ENCODE measurements around the gene ADTRP. TPM values are rescaled to one million over a fixed set of nuclear protein-coding genes. Genes with fewer than 3 reads are reported as not detected.

The ADTRP gene
- total RNA-seq, 1 donor from 2014 or later: 5.3 TPM

GRCh38 chr6:11729076-11729475 is 49.5 kb downstream of the ADTRP start:
- Mint-ChIP-seq H3K27ac (peak overlapping the region; percentile 94), H3K4me3 (peak overlapping the region; percentile 82), H3K36me3 (ENCODE audit: low read depth) (peaks cover 17% of the 10 kb centered on the region), H3K4me1 (peaks cover 82% of the 10 kb centered on the region), H3K27me3 (no peaks in the 10 kb centered on the region), H3K9me3 (peaks cover 17% of the 10 kb centered on the region)
- peak; percentile 72 for DNase-seq
- intact Hi-C loops (cut with micrococcal nuclease): loop anchor here (1.0 to 5.0 kb wide), 2 partner anchors 15 to 62 kb away; no protein-coding TSS in a partner anchor

GRCh38 chr6:11727998-11728961 is 50.3 kb downstream of the ADTRP start:
- Mint-ChIP-seq H3K27ac (peak overlapping the region; percentile 94), H3K27me3 (no peaks in the 10 kb centered on the region), H3K4me3 (peak overlapping the region; percentile 82), H3K9me3 (peaks cover 13% of the 10 kb centered on the region), H3K4me1 (peaks cover 82% of the 10 kb centered on the region), H3K36me3 (ENCODE audit: low read depth) (peaks cover 14% of the 10 kb centered on the region)
- intact Hi-C loops (cut with micrococcal nuclease): loop anchor here (5.0 kb wide), 1 partner anchor 61 kb away; no protein-coding TSS in a partner anchor
- peak; percentile 68 for DNase-seq

GRCh38 chr6:11727346-11727997 is 51.1 kb downstream of the ADTRP start:
- Mint-ChIP-seq H3K4me1 (peaks cover 81% of the 10 kb centered on the region), H3K27me3 (no peaks in the 10 kb centered on the region), H3K36me3 (ENCODE audit: low read depth) (peaks cover 17% of the 10 kb centered on the region), H3K9me3 (peaks cover 9% of the 10 kb centered on the region), H3K4me3 (peak overlapping the region; percentile 82), H3K27ac (peak overlapping the region; percentile 94)
- DNase-seq: no peak
- intact Hi-C loops (cut with micrococcal nuclease): loop anchor here (5.0 kb wide), 1 partner anchor 60 kb away; no protein-coding TSS in a partner anchor

GRCh38 chr6:11724286-11724685 is 54.3 kb downstream of the ADTRP start:
- no peak for DNase-seq
- no peak overlapping the region for H3K4me3 Mint-ChIP-seq
- H3K4me1 Mint-ChIP-seq: peaks cover 61% of the 10 kb centered on the region
- H3K9me3 Mint-ChIP-seq: peaks cover 4% of the 10 kb centered on the region
- peaks cover 24% of the 10 kb centered on the region for H3K36me3 Mint-ChIP-seq (ENCODE audit: low read depth)
- H3K27me3 Mint-ChIP-seq: no peaks in the 10 kb centered on the region
- intact Hi-C loops (cut with micrococcal nuclease): no loop called here
- no peak overlapping the region for H3K27ac Mint-ChIP-seq

- Mint-ChIP-seq H3K4me3 (peak overlapping the region; percentile 68), H3K36me3 (ENCODE audit: low read depth) (peaks cover 28% of the 10 kb centered on the region), H3K27ac (peak overlapping the region; percentile 79), H3K4me1 (peaks cover 50% of the 10 kb centered on the region), H3K9me3 (peaks cover 4% of the 10 kb centered on the region), H3K27me3 (no peaks in the 10 kb centered on the region)
- intact Hi-C loops (cut with micrococcal nuclease): loop anchor here (1.0 kb wide), 1 partner anchor 9 kb away; no protein-coding TSS in a partner anchor
- no peak for DNase-seq
Observed at GRCh38 chr6:11722805-11723631, 55.6 kb downstream of the ADTRP start.

- Mint-ChIP-seq H3K9me3 (peaks cover 4% of the 10 kb centered on the region), H3K27ac (peak overlapping the region; percentile 8), H3K36me3 (ENCODE audit: low read depth) (peaks cover 28% of the 10 kb centered on the region), H3K4me1 (peaks cover 44% of the 10 kb centered on the region), H3K4me3 (no peak overlapping the region), H3K27me3 (no peaks in the 10 kb centered on the region)
- DNase-seq: no peak
- intact Hi-C loops (cut with micrococcal nuclease): no loop called here
Observed at GRCh38 chr6:11722220-11722619, 56.4 kb downstream of the ADTRP start.

GRCh38 chr6:11718463-11718862 is 60.1 kb downstream of the ADTRP start:
- no peak for DNase-seq
- H3K4me3 Mint-ChIP-seq: no peak overlapping the region
- peaks cover 46% of the 10 kb centered on the region for H3K4me1 Mint-ChIP-seq
- H3K9me3 Mint-ChIP-seq: peaks cover 4% of the 10 kb centered on the region
- H3K27me3 Mint-ChIP-seq: no peaks in the 10 kb centered on the region
- H3K36me3 Mint-ChIP-seq (ENCODE audit: low read depth): peaks cover 27% of the 10 kb centered on the region
- H3K27ac Mint-ChIP-seq: peak overlapping the region; percentile 31
- intact Hi-C loops (cut with micrococcal nuclease): loop anchor here (10.0 kb wide), 1 partner anchor 484 kb away; the partner anchor contains the start of gene NEDD9

GRCh38 chr6:11718031-11718430 is 60.6 kb downstream of the ADTRP start:
- Mint-ChIP-seq H3K27me3 (no peaks in the 10 kb centered on the region), H3K4me3 (no peak overlapping the region), H3K4me1 (peaks cover 46% of the 10 kb centered on the region), H3K27ac (peak overlapping the region; percentile 31), H3K36me3 (ENCODE audit: low read depth) (peaks cover 24% of the 10 kb centered on the region), H3K9me3 (peaks cover 4% of the 10 kb centered on the region)
- intact Hi-C loops (cut with micrococcal nuclease): loop anchor here (10.0 kb wide), 1 partner anchor 483 kb away; the partner anchor contains the start of gene NEDD9
- no peak for DNase-seq

- Mint-ChIP-seq H3K27me3 (no peaks in the 10 kb centered on the region), H3K36me3 (ENCODE audit: low read depth) (peaks cover 22% of the 10 kb centered on the region), H3K4me1 (peaks cover 66% of the 10 kb centered on the region), H3K27ac (peak overlapping the region; percentile 99), H3K9me3 (peaks cover 4% of the 10 kb centered on the region), H3K4me3 (peak overlapping the region; percentile 83)
- intact Hi-C loops (cut with micrococcal nuclease): loop anchor here (1.0 to 10.0 kb wide), 8 partner anchors 8 to 517 kb away; partner anchors contain the start of gene NEDD9
- no peak for DNase-seq
Observed at GRCh38 chr6:11714798-11715285, 63.8 kb downstream of the ADTRP start.

- peak overlapping the region; percentile 99 for H3K27ac Mint-ChIP-seq
- peaks cover 69% of the 10 kb centered on the region for H3K4me1 Mint-ChIP-seq
- peaks cover 7% of the 10 kb centered on the region for H3K9me3 Mint-ChIP-seq
- H3K36me3 Mint-ChIP-seq (ENCODE audit: low read depth): peaks cover 23% of the 10 kb centered on the region
- no peaks in the 10 kb centered on the region for H3K27me3 Mint-ChIP-seq
- intact Hi-C loops (cut with micrococcal nuclease): loop anchor here (1.0 to 10.0 kb wide), 8 partner anchors 9 to 518 kb away; partner anchors contain the start of gene NEDD9
- peak; percentile 83 for DNase-seq
- H3K4me3 Mint-ChIP-seq: peak overlapping the region; percentile 83
Observed at GRCh38 chr6:11714116-11714797, 64.3 kb downstream of the ADTRP start.

GRCh38 chr6:11712760-11713159 is 65.8 kb downstream of the ADTRP start:
- peak; percentile 75 for DNase-seq
- Mint-ChIP-seq H3K27ac (peak overlapping the region; percentile 99), H3K9me3 (peaks cover 13% of the 10 kb centered on the region), H3K4me3 (peak overlapping the region; percentile 83), H3K4me1 (peaks cover 73% of the 10 kb centered on the region), H3K27me3 (no peaks in the 10 kb centered on the region), H3K36me3 (ENCODE audit: low read depth) (peaks cover 21% of the 10 kb centered on the region)
- intact Hi-C loops (cut with micrococcal nuclease): loop anchor here (1.0 to 10.0 kb wide), 6 partner anchors 45 to 520 kb away; partner anchors contain the start of gene NEDD9

GRCh38 chr6:11711984-11712711 is 66.5 kb downstream of the ADTRP start:
- H3K4me3 Mint-ChIP-seq: peak overlapping the region; percentile 83
- H3K9me3 Mint-ChIP-seq: peaks cover 13% of the 10 kb centered on the region
- no peaks in the 10 kb centered on the region for H3K27me3 Mint-ChIP-seq
- intact Hi-C loops (cut with micrococcal nuclease): loop anchor here (1.0 to 10.0 kb wide), 10 partner anchors 20 to 520 kb away; partner anchors contain the start of gene NEDD9
- DNase-seq: peak; percentile 65
- H3K27ac Mint-ChIP-seq: peak overlapping the region; percentile 99
- H3K36me3 Mint-ChIP-seq (ENCODE audit: low read depth): peaks cover 16% of the 10 kb centered on the region
- peaks cover 71% of the 10 kb centered on the region for H3K4me1 Mint-ChIP-seq
